Measurements from ENCODE around the gene CYP26C1.

DNA sequence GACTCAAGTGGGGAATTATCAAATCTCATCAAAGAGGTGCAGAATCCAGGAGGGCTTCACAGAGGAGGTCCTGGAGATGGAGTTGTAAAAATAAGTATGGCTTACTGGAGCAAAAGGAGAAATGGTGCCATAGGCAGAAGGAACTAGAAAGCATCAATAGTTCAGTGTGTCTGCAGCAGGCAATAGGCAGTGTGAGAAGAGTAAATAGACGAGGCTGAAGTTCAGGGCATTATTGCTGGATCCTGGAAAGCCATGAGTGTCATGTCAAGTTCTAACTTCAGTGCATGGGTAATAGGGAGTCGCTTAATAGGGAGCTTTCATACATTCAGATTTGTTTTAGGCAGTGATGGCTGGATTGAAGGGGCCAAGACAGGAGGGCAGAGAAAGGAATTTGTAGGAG, 52.4 kb downstream of the CYP26C1 start:
- TF ChIP-seq POLR2A (IDR thresholded peaks at IDR 0.05; ENCODE audit: low read depth, low read length) (no peak), POLR2AphosphoS5 (IDR thresholded peaks at IDR 0.05; ENCODE audit: low read depth, low read length) (no peak), TAF1 (IDR thresholded peaks at IDR 0.05; ENCODE audit: borderline replicate concordance, low read depth, low read length) (no peak)
